ENCODE results near the gene DOCK3.

DOCK3 gene

DNA sequence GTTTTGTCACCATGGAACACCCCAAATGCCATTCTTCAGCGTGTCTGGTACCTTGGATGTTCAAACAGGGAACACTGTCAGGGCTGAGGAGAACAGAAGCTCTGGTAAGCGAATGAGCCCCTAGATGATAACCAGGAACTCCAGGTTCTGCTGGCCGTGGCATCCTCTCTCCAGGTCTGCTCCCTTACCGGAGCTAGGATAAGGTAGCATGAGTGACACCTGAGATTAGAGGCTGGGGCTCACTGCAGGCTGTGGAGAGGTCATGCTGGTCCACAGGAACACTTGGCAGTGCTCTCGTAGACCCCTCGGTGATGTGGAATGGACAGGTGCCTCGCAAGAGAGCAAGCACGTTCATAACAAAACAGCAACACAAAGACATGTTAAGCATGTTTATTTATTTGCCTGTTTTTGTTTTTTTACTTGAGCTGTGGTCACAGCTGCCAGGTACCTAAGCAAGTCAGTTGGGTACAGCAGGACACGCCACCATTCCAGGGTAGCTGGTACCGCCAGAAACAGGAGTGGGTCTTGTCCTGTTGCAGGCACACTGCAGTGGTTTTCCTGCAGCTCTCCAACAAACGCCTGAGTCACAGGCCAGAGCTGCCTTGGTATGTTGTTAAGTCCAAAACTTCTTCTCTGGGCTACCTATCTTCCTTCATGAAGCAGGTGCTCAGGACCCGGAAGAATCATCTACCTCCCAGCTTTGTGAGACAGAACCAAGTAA is 720.9 kb downstream of the DOCK3 start:
- ATAC-seq: no peak
- TF ChIP-seq TCF4 (CRISPR knock-in tag; IDR thresholded peaks at IDR 0.05; ENCODE audit: borderline replicate concordance): no peak
- TF ChIP-seq, protein P1, sequence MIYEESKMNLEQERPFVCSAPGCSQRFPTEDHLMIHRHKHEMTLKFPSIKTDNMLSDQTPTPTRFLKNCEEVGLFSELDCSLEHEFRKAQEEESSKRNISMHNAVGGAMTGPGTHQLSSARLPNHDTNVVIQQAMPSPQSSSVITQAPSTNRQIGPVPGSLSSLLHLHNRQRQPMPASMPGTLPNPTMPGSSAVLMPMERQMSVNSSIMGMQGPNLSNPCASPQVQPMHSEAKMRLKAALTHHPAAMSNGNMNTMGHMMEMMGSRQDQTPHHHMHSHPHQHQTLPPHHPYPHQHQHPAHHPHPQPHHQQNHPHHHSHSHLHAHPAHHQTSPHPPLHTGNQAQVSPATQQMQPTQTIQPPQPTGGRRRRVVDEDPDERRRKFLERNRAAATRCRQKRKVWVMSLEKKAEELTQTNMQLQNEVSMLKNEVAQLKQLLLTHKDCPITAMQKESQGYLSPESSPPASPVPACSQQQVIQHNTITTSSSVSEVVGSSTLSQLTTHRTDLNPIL (CRISPR knock-in tag; IDR thresholded peaks at IDR 0.05; ENCODE audit: low read depth): no peak
- TF ChIP-seq CSDC2 (CRISPR knock-in tag; IDR thresholded peaks at IDR 0.05): no peak
- no peak for TF ChIP-seq ZNF565 (CRISPR knock-in tag; conservative IDR thresholded peaks at IDR 0.05; ENCODE audit: low read depth)
- TF ChIP-seq ARNTL (CRISPR knock-in tag; IDR thresholded peaks at IDR 0.05; ENCODE audit: borderline replicate concordance, low read depth): no peak
- no peak for TF ChIP-seq BACH2 (CRISPR knock-in tag; IDR thresholded peaks at IDR 0.05; ENCODE audit: borderline replicate concordance)
- TF ChIP-seq ZNF70 (CRISPR knock-in tag; IDR thresholded peaks at IDR 0.05): no peak
- TF ChIP-seq ZFP3 (CRISPR knock-in tag; IDR thresholded peaks at IDR 0.05): no peak
- no peak for TF ChIP-seq ZFP30 (CRISPR knock-in tag; IDR thresholded peaks at IDR 0.05)
- TF ChIP-seq OSR1 (CRISPR knock-in tag; IDR thresholded peaks at IDR 0.05): no peak
- no peak for TF ChIP-seq TOX (CRISPR knock-in tag; IDR thresholded peaks at IDR 0.05; ENCODE audit: borderline replicate concordance)
- TF ChIP-seq ISL1 (CRISPR knock-in tag; IDR thresholded peaks at IDR 0.05): no peak
- TF ChIP-seq SNAI2 (CRISPR knock-in tag; IDR thresholded peaks at IDR 0.05): no peak
- TF ChIP-seq, protein P2, sequence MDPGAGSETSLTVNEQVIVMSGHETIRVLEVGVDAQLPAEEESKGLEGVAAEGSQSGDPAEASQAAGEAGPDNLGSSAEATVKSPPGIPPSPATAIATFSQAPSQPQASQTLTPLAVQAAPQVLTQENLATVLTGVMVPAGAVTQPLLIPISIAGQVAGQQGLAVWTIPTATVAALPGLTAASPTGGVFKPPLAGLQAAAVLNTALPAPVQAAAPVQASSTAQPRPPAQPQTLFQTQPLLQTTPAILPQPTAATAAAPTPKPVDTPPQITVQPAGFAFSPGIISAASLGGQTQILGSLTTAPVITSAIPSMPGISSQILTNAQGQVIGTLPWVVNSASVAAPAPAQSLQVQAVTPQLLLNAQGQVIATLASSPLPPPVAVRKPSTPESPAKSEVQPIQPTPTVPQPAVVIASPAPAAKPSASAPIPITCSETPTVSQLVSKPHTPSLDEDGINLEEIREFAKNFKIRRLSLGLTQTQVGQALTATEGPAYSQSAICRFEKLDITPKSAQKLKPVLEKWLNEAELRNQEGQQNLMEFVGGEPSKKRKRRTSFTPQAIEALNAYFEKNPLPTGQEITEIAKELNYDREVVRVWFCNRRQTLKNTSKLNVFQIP (CRISPR knock-in tag; IDR thresholded peaks at IDR 0.05; ENCODE audit: borderline replicate concordance, low read depth): no peak
- TF ChIP-seq ZC3H10 (CRISPR knock-in tag; IDR thresholded peaks at IDR 0.05): no peak
- TF ChIP-seq GLIS3 (CRISPR knock-in tag; IDR thresholded peaks at IDR 0.05): no peak
- TF ChIP-seq, protein P3, sequence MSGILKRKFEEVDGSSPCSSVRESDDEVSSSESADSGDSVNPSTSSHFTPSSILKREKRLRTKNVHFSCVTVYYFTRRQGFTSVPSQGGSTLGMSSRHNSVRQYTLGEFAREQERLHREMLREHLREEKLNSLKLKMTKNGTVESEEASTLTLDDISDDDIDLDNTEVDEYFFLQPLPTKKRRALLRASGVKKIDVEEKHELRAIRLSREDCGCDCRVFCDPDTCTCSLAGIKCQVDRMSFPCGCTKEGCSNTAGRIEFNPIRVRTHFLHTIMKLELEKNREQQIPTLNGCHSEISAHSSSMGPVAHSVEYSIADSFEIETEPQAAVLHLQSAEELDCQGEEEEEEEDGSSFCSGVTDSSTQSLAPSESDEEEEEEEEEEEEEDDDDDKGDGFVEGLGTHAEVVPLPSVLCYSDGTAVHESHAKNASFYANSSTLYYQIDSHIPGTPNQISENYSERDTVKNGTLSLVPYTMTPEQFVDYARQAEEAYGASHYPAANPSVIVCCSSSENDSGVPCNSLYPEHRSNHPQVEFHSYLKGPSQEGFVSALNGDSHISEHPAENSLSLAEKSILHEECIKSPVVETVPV (CRISPR knock-in tag; IDR thresholded peaks at IDR 0.05): no peak

DNA sequence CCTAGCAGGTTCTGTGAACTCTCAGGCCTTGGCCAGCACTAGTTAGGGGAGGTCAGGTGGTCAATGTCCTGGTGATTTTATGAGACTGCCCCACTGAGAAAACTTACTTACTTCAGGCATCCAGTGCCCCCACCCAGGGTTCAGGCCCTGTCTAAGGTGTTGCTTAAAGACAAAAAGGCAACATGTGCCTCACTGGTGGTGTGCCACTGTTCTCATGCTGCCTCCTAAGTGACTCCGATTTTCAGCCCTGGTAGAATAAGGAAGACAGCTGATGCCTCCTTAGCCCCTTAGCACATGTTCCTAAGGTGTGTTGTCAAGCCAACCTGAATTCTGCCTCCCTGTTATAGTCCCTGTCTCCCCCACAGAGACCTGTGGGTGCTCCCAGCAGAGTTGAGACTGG is 721.7 kb downstream of the DOCK3 start:
- no peak for ATAC-seq
- TF ChIP-seq PPARA (CRISPR knock-in tag; IDR thresholded peaks at IDR 0.05; ENCODE audit: borderline replicate concordance) (no peak), TOX (CRISPR knock-in tag; IDR thresholded peaks at IDR 0.05; ENCODE audit: borderline replicate concordance) (no peak), ZNF565 (CRISPR knock-in tag; conservative IDR thresholded peaks at IDR 0.05; ENCODE audit: low read depth) (no peak)
- TF ChIP-seq, protein P4, sequence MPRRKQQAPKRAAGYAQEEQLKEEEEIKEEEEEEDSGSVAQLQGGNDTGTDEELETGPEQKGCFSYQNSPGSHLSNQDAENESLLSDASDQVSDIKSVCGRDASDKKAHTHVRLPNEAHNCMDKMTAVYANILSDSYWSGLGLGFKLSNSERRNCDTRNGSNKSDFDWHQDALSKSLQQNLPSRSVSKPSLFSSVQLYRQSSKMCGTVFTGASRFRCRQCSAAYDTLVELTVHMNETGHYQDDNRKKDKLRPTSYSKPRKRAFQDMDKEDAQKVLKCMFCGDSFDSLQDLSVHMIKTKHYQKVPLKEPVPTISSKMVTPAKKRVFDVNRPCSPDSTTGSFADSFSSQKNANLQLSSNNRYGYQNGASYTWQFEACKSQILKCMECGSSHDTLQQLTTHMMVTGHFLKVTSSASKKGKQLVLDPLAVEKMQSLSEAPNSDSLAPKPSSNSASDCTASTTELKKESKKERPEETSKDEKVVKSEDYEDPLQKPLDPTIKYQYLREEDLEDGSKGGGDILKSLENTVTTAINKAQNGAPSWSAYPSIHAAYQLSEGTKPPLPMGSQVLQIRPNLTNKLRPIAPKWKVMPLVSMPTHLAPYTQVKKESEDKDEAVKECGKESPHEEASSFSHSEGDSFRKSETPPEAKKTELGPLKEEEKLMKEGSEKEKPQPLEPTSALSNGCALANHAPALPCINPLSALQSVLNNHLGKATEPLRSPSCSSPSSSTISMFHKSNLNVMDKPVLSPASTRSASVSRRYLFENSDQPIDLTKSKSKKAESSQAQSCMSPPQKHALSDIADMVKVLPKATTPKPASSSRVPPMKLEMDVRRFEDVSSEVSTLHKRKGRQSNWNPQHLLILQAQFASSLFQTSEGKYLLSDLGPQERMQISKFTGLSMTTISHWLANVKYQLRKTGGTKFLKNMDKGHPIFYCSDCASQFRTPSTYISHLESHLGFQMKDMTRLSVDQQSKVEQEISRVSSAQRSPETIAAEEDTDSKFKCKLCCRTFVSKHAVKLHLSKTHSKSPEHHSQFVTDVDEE (CRISPR knock-in tag; IDR thresholded peaks at IDR 0.05): no peak

DNA sequence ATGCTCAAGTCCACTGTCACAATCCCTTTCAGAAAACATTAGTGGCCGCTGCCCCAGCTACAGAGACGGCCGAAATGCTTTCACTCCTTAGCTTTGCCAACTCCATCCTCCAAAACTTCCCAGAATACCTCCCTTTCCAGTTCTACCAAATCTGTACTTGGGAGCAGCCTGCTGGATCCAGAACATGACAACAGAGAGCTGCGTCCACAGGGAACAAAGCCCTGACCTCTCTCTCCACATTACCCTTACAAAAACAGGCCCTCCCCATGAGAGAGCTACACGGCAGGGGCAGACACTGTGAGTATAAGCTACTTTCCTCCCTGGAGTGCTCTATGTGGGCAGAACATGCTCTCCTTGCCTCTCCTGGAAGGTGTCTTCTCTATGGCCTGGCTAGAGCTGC is 722.7 kb downstream of the DOCK3 start:
- no peak for ATAC-seq

DNA sequence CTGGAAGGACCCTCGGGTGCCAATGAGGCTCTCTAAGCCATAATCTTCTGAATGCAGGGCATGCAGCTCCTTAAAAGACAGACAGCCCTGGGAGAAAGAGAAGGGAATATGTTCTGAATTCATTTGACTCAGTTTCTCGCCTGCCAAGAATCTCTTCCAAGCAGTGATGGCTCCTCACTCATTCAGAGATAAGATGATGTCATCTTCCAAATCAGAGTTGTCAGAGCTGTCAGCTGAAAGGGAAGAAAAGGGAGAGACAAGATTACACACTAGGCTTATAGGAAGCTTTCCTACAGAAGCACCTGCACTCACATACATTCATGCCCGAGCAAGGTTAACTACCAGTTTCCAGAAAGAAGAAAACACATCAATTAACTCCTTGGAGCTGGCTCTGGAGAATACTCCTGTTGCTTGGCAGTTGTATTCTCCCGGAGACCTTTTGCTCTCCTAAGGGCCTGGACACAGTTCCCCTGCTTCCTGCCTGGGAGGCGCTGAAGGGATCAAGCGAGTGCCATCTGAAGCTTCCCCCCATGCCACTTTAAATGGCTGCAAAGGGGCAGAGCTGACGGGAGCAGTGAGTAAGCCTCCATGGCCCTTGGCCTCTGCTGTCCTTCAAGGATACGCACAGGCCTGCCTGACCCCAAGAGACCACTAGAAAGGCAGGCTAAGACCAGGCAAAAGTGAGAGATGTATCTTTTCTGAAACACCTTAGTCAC is 724.0 kb downstream of the DOCK3 start:
- no peak for ATAC-seq
- TF ChIP-seq SNAI2 (CRISPR knock-in tag; IDR thresholded peaks at IDR 0.05) (no peak), ISL1 (CRISPR knock-in tag; IDR thresholded peaks at IDR 0.05) (no peak), ZFP3 (CRISPR knock-in tag; IDR thresholded peaks at IDR 0.05) (no peak)
- TF ChIP-seq, protein P4 (CRISPR knock-in tag; IDR thresholded peaks at IDR 0.05): no peak

More for the DNA sequence above, 722.7 kb downstream of the DOCK3 start:
- TF ChIP-seq SNAI2 (CRISPR knock-in tag; IDR thresholded peaks at IDR 0.05) (no peak), PPARA (CRISPR knock-in tag; IDR thresholded peaks at IDR 0.05; ENCODE audit: borderline replicate concordance) (no peak)
